Dendritic cell treated with granulocyte-macrophage colony-stimulating factor and Interleukin-4, amounts not matched to agents 40 ng/mL and 50 ng/mL, for 4 days (primary cell): Measurements from ENCODE around the gene SRGAP1.

Experiments
- H3K27ac Mint-ChIP-seq: one replicate; pipeline ENCODE4 v1.8.0; 2022; ENCODE audit warnings: mild to moderate bottlenecking, mixed read lengths
- H3K27me3 Mint-ChIP-seq: one replicate; pipeline ENCODE4 v1.8.0; 2022; ENCODE audit warnings: mild to moderate bottlenecking, mixed read lengths
- H3K36me3 Mint-ChIP-seq: one replicate; pipeline ENCODE4 v1.8.0; 2022; ENCODE audit warnings: low read depth, mixed read lengths
- H3K4me1 Mint-ChIP-seq: one replicate; pipeline ENCODE4 v1.8.0; 2022; ENCODE audit warnings: low read depth, mixed read lengths
- H3K4me3 Mint-ChIP-seq: one replicate; pipeline ENCODE4 v1.8.0; 2022; ENCODE audit warnings: mild to moderate bottlenecking, moderate library complexity, mixed read lengths
- H3K9me3 Mint-ChIP-seq: one replicate; pipeline ENCODE4 v1.8.0; 2022; ENCODE audit warnings: mixed read lengths
- intact Hi-C: fragments of 100-400 bp; cut with micrococcal nuclease; formaldehyde crosslinking; loops from one replicate; pipeline ENCODE4 v1.15.0; 2022

SRGAP1 gene

GRCh38 chr12:63931703-63932102 is 87.2 kb downstream of the SRGAP1 start:
- Mint-ChIP-seq H3K36me3 (no peaks in the 10 kb centered on the region), H3K4me1 (peaks cover 4% of the 10 kb centered on the region), H3K4me3 (no peak overlapping the region), H3K27me3 (no peaks in the 10 kb centered on the region), H3K27ac (no peak overlapping the region), H3K9me3 (no peaks in the 10 kb centered on the region)
- intact Hi-C loops, result no loop called here

- intact Hi-C loops, result no loop called here
- H3K9me3 Mint-ChIP-seq, result no peaks in the 10 kb centered on the region
- H3K27ac Mint-ChIP-seq, result no peak overlapping the region
- peaks cover 13% of the 10 kb centered on the region for H3K4me1 Mint-ChIP-seq
- H3K27me3 Mint-ChIP-seq, result no peaks in the 10 kb centered on the region
- H3K4me3 Mint-ChIP-seq, result no peak overlapping the region
- no peaks in the 10 kb centered on the region for H3K36me3 Mint-ChIP-seq
These were observed 90.4 kb downstream of the SRGAP1 start for GRCh38 chr12:63934936-63935335.

GRCh38 chr12:63935361-63935760 is 90.9 kb downstream of the SRGAP1 start:
- H3K4me3 Mint-ChIP-seq, result no peak overlapping the region
- H3K4me1 Mint-ChIP-seq, result peaks cover 17% of the 10 kb centered on the region
- no peaks in the 10 kb centered on the region for H3K36me3 Mint-ChIP-seq
- no peaks in the 10 kb centered on the region for H3K27me3 Mint-ChIP-seq
- no peaks in the 10 kb centered on the region for H3K9me3 Mint-ChIP-seq
- H3K27ac Mint-ChIP-seq, result no peak overlapping the region
- intact Hi-C loops, result no loop called here

GRCh38 chr12:63937378-63938316 is 93.1 kb downstream of the SRGAP1 start:
- Mint-ChIP-seq H3K9me3 (no peaks in the 10 kb centered on the region), H3K27ac (no peak overlapping the region), H3K4me3 (no peak overlapping the region), H3K27me3 (no peaks in the 10 kb centered on the region), H3K36me3 (no peaks in the 10 kb centered on the region), H3K4me1 (peaks cover 38% of the 10 kb centered on the region)
- intact Hi-C loops, result no loop called here

- Mint-ChIP-seq H3K27ac (peak overlapping the region; percentile 40), H3K36me3 (no peaks in the 10 kb centered on the region), H3K27me3 (no peaks in the 10 kb centered on the region), H3K4me1 (peaks cover 59% of the 10 kb centered on the region), H3K9me3 (no peaks in the 10 kb centered on the region), H3K4me3 (no peak overlapping the region)
- intact Hi-C loops, result no loop called here
These were observed 96.0 kb downstream of the SRGAP1 start for GRCh38 chr12:63940310-63941005.

- H3K27ac Mint-ChIP-seq, result no peak overlapping the region
These were observed 96.8 kb downstream of the SRGAP1 start for GRCh38 chr12:63941166-63941800.

GRCh38 chr12:63941879-63942278 is 97.4 kb downstream of the SRGAP1 start:
- H3K27me3 Mint-ChIP-seq, result no peaks in the 10 kb centered on the region
- H3K27ac Mint-ChIP-seq, result no peak overlapping the region
- intact Hi-C loops, result no loop called here
- no peak overlapping the region for H3K4me3 Mint-ChIP-seq
- no peaks in the 10 kb centered on the region for H3K36me3 Mint-ChIP-seq
- H3K4me1 Mint-ChIP-seq, result peaks cover 61% of the 10 kb centered on the region
- no peaks in the 10 kb centered on the region for H3K9me3 Mint-ChIP-seq

More at GRCh38 chr12:63941166-63941800, 96.8 kb downstream of the SRGAP1 start:
- no peaks in the 10 kb centered on the region for H3K9me3 Mint-ChIP-seq
- no peak overlapping the region for H3K4me3 Mint-ChIP-seq
- no peaks in the 10 kb centered on the region for H3K27me3 Mint-ChIP-seq
- intact Hi-C loops, result no loop called here
- H3K4me1 Mint-ChIP-seq, result peaks cover 61% of the 10 kb centered on the region
- no peaks in the 10 kb centered on the region for H3K36me3 Mint-ChIP-seq

- Mint-ChIP-seq H3K27me3 (no peaks in the 10 kb centered on the region), H3K9me3 (no peaks in the 10 kb centered on the region), H3K4me3 (no peak overlapping the region), H3K4me1 (peaks cover 61% of the 10 kb centered on the region), H3K36me3 (no peaks in the 10 kb centered on the region), H3K27ac (peak overlapping the region; percentile 74)
- intact Hi-C loops, result no loop called here
These were observed 98.2 kb downstream of the SRGAP1 start for GRCh38 chr12:63942464-63943241.

GRCh38 chr12:63944034-63944579 is 99.6 kb downstream of the SRGAP1 start:
- Mint-ChIP-seq H3K27me3 (no peaks in the 10 kb centered on the region), H3K9me3 (no peaks in the 10 kb centered on the region), H3K4me1 (peaks cover 63% of the 10 kb centered on the region), H3K4me3 (no peak overlapping the region), H3K36me3 (no peaks in the 10 kb centered on the region), H3K27ac (peak overlapping the region; percentile 37)
- intact Hi-C loops, result no loop called here

- H3K4me1 Mint-ChIP-seq, result peaks cover 60% of the 10 kb centered on the region
- H3K4me3 Mint-ChIP-seq, result no peak overlapping the region
- no peaks in the 10 kb centered on the region for H3K36me3 Mint-ChIP-seq
- H3K9me3 Mint-ChIP-seq, result no peaks in the 10 kb centered on the region
- intact Hi-C loops, result no loop called here
- peak overlapping the region; percentile 37 for H3K27ac Mint-ChIP-seq
- no peaks in the 10 kb centered on the region for H3K27me3 Mint-ChIP-seq
These were observed 100.2 kb downstream of the SRGAP1 start for GRCh38 chr12:63944586-63945228.

GRCh38 chr12:63945777-63946176 is 101.3 kb downstream of the SRGAP1 start:
- Mint-ChIP-seq H3K4me1 (peaks cover 50% of the 10 kb centered on the region), H3K36me3 (no peaks in the 10 kb centered on the region), H3K27ac (peak overlapping the region; percentile 37), H3K4me3 (no peak overlapping the region), H3K9me3 (no peaks in the 10 kb centered on the region), H3K27me3 (no peaks in the 10 kb centered on the region)
- intact Hi-C loops, result no loop called here

GRCh38 chr12:63948211-63948610 is 103.7 kb downstream of the SRGAP1 start:
- no peaks in the 10 kb centered on the region for H3K9me3 Mint-ChIP-seq
- no peak overlapping the region for H3K27ac Mint-ChIP-seq
- intact Hi-C loops, result no loop called here
- no peak overlapping the region for H3K4me3 Mint-ChIP-seq
- H3K36me3 Mint-ChIP-seq, result no peaks in the 10 kb centered on the region
- no peaks in the 10 kb centered on the region for H3K27me3 Mint-ChIP-seq
- peaks cover 31% of the 10 kb centered on the region for H3K4me1 Mint-ChIP-seq

- intact Hi-C loops, result no loop called here
- Mint-ChIP-seq H3K27ac (no peak overlapping the region), H3K36me3 (no peaks in the 10 kb centered on the region), H3K27me3 (no peaks in the 10 kb centered on the region), H3K4me1 (peaks cover 25% of the 10 kb centered on the region), H3K9me3 (no peaks in the 10 kb centered on the region), H3K4me3 (no peak overlapping the region)
These were observed 105.4 kb downstream of the SRGAP1 start for GRCh38 chr12:63949902-63950301.
